ENCODE results near the gene WFDC2. TPM values are rescaled to one million over a fixed set of nuclear protein-coding genes. Genes with fewer than 3 reads are reported as not detected.
A peak's percentile ranks its signal among the peaks of the same experiment; 100 is the strongest.

WFDC2 gene
- total RNA-seq, 1 experiment from 2014 or later = not detected

DNA sequence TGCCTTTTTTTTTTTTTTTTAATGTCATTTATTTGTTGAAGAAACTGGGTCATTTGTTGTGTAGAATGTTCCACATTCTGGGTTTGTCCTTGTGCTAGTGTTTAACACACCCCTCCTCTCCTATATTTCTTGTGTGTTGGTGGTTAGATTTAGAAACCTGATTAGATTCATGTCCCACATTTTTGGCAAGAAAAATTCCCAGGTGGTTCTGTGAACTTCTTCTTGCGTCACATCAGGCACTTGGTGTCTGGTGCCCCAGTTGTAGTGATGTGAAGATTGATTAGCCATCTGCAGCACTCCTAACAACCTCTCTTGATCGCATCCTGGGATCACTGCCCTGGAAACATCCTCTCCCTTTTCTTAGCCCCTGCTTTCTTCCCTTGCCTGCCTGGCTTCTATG is 45.9 kb upstream of the WFDC2 start:
- peaks cover 16% of the 10 kb centered on the region for H3K79me2 ChIP-seq (ENCODE audit: low read length)
- POLR2A ChIA-PET (ENCODE audit: unreplicated experiment) = no interaction called here
- H3K4me2 ChIP-seq (ENCODE audit: low read length) = no peak overlapping the region
- peaks cover 3% of the 10 kb centered on the region for H3F3A ChIP-seq (ENCODE audit: low read length, unreplicated experiment)
- H4K20me1 ChIP-seq (ENCODE audit: low read length) = no peaks in the 10 kb centered on the region
- H3K4me1 ChIP-seq (ENCODE audit: insufficient read depth, low read length) = peaks cover 14% of the 10 kb centered on the region
- H3K36me3 ChIP-seq (ENCODE audit: low read depth, low read length) = peaks cover 51% of the 10 kb centered on the region
- no peak overlapping the region for H3K27ac ChIP-seq (ENCODE audit: low read length)
- H3K9me2 ChIP-seq (replicated peaks; ENCODE audit: low read length) = no peaks in the 10 kb centered on the region
- H3K9ac ChIP-seq (ENCODE audit: low read length) = no peak overlapping the region
- H3K9me3 ChIP-seq (ENCODE audit: low read length) = no peaks in the 10 kb centered on the region
- CTCF ChIA-PET = no interaction called here
- H2AFZ ChIP-seq (ENCODE audit: low read length) = no peak overlapping the region
- H3K27me3 ChIP-seq (ENCODE audit: low read length) = no peaks in the 10 kb centered on the region
- DNase-seq (no peak), ATAC-seq (no peak)
- TF ChIP-seq EZH2 (IDR thresholded peaks at IDR 0.05; ENCODE audit: low read length, unreplicated experiment) (no peak), EZH2phosphoT487 (IDR thresholded peaks at IDR 0.05; ENCODE audit: borderline replicate concordance, low read length) (no peak)
- TF ChIP-seq, protein P1, sequence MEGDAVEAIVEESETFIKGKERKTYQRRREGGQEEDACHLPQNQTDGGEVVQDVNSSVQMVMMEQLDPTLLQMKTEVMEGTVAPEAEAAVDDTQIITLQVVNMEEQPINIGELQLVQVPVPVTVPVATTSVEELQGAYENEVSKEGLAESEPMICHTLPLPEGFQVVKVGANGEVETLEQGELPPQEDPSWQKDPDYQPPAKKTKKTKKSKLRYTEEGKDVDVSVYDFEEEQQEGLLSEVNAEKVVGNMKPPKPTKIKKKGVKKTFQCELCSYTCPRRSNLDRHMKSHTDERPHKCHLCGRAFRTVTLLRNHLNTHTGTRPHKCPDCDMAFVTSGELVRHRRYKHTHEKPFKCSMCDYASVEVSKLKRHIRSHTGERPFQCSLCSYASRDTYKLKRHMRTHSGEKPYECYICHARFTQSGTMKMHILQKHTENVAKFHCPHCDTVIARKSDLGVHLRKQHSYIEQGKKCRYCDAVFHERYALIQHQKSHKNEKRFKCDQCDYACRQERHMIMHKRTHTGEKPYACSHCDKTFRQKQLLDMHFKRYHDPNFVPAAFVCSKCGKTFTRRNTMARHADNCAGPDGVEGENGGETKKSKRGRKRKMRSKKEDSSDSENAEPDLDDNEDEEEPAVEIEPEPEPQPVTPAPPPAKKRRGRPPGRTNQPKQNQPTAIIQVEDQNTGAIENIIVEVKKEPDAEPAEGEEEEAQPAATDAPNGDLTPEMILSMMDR (conservative IDR thresholded peaks at IDR 0.05; ENCODE audit: low read depth, low read length) = no peak
- BruUV-seq (replicated peaks) = no TSS peak
- intact Hi-C loops (cut with micrococcal nuclease) = no loop called here
- H3K4me3 ChIP-seq (ENCODE audit: low read length) = no peak overlapping the region

DNA sequence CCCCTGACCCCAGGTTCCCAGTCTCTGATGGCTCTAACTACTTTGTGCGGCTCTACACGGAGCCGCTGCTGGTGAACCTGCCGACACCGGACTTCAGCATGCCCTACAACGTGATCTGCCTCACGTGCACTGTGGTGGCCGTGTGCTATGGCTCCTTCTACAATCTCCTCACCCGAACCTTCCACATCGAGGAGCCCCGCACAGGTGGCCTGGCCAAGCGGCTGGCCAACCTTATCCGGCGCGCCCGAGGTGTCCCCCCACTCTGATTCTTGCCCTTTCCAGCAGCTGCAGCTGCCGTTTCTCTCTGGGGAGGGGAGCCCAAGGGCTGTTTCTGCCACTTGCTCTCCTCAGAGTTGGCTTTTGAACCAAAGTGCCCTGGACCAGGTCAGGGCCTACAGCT is 44.0 kb upstream of the WFDC2 start:
- BruUV-seq (replicated peaks) = TSS peak; percentile 22
- Histone ChIP-seq H3F3A (ENCODE audit: low read length, unreplicated experiment) (no peaks in the 10 kb centered on the region), H3K79me2 (ENCODE audit: low read length) (peaks cover 5% of the 10 kb centered on the region; the same call in 1 of the 2 replicates), H3K9me2 (replicated peaks; ENCODE audit: low read length) (no peaks in the 10 kb centered on the region), H3K36me3 (ENCODE audit: low read depth, low read length) (peaks cover 44% of the 10 kb centered on the region), H3K9me3 (ENCODE audit: low read length) (no peaks in the 10 kb centered on the region), H3K9ac (ENCODE audit: low read length) (no peak overlapping the region), H3K4me3 (ENCODE audit: low read length) (no peak overlapping the region), H3K4me1 (ENCODE audit: insufficient read depth, low read length) (no peaks in the 10 kb centered on the region), H2AFZ (ENCODE audit: low read length) (no peak overlapping the region), H3K27me3 (ENCODE audit: low read length) (no peaks in the 10 kb centered on the region), H3K27ac (ENCODE audit: low read length) (no peak overlapping the region), H3K4me2 (ENCODE audit: low read length) (no peak overlapping the region), H4K20me1 (ENCODE audit: low read length) (no peaks in the 10 kb centered on the region)
- ChIA-PET POLR2A (ENCODE audit: unreplicated experiment) (no interaction called here), CTCF (no interaction called here)
- intact Hi-C loops (cut with micrococcal nuclease) = no loop called here
- TF ChIP-seq EZH2 (IDR thresholded peaks at IDR 0.05; ENCODE audit: low read length, unreplicated experiment) (no peak), EZH2phosphoT487 (IDR thresholded peaks at IDR 0.05; ENCODE audit: borderline replicate concordance, low read length) (no peak)
- TF ChIP-seq, protein P1 (conservative IDR thresholded peaks at IDR 0.05; ENCODE audit: low read depth, low read length) = no peak
- ATAC-seq (no peak), DNase-seq (no peak)

DNA sequence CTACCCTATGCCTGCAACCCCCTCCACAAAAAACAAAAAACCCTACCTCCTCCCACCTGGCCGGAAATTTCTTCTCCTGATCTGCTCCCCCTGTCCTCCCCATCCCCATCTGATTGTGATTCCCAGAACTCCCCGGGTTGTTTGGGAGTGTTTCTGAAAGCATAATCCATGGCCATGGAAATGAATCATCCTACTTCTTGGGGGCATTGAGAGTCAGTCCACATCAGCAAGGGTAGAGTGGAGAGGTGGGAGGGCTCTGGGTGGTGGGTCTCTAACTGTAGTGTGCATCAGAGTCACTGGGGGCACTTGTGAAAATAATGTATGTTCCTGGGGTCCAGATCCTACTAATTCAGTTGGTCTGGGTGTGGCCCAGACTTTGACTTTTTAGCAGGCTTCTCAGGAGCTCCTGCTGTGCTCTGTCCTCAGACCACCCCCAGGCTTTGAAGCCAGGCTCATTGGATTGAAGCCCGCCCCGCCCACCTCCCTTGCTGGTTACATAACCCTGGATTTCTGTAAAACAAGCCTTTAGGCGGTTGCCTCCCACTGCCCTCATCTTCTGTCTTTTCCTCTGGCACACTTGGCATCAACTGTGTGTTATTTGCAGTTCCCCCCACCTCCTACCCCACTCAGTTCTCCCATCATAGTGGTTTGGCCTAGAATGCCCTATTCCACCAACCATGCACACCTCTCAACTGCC is 43.1 kb upstream of the WFDC2 start:
- H3K4me3 ChIP-seq (ENCODE audit: low read length) = no peak overlapping the region
- no peaks in the 10 kb centered on the region for H3K79me2 ChIP-seq (ENCODE audit: low read length)
- DNase-seq (no peak), ATAC-seq (no peak)
- H4K20me1 ChIP-seq (ENCODE audit: low read length) = no peaks in the 10 kb centered on the region
- CTCF ChIA-PET = no interaction called here
- no peaks in the 10 kb centered on the region for H3K9me3 ChIP-seq (ENCODE audit: low read length)
- H3K4me1 ChIP-seq (ENCODE audit: insufficient read depth, low read length) = no peaks in the 10 kb centered on the region
- POLR2A ChIA-PET (ENCODE audit: unreplicated experiment) = no interaction called here
- H2AFZ ChIP-seq (ENCODE audit: low read length) = no peak overlapping the region
- TF ChIP-seq EZH2phosphoT487 (IDR thresholded peaks at IDR 0.05; ENCODE audit: borderline replicate concordance, low read length) (no peak), EZH2 (IDR thresholded peaks at IDR 0.05; ENCODE audit: low read length, unreplicated experiment) (no peak)
- TF ChIP-seq, protein P1 (conservative IDR thresholded peaks at IDR 0.05; ENCODE audit: low read depth, low read length) = no peak
- H3F3A ChIP-seq (ENCODE audit: low read length, unreplicated experiment) = no peaks in the 10 kb centered on the region
- H3K36me3 ChIP-seq (ENCODE audit: low read depth, low read length) = peaks cover 35% of the 10 kb centered on the region
- no peak overlapping the region for H3K27ac ChIP-seq (ENCODE audit: low read length)
- H3K9me2 ChIP-seq (replicated peaks; ENCODE audit: low read length) = no peaks in the 10 kb centered on the region
- intact Hi-C loops (cut with micrococcal nuclease) = no loop called here
- no peak overlapping the region for H3K4me2 ChIP-seq (ENCODE audit: low read length)
- no peaks in the 10 kb centered on the region for H3K27me3 ChIP-seq (ENCODE audit: low read length)
- BruUV-seq (replicated peaks) = no TSS peak
- H3K9ac ChIP-seq (ENCODE audit: low read length) = no peak overlapping the region
